HG02840 (cell line): Measurements from ENCODE around the gene SDHB.

ENCODE experiments used
- ATAC-seq: cut with Tn5 transposase; IDR thresholded peaks from one replicate; pipeline ENCODE4 v1.9.1; 2021; ENCODE audit warnings: mild to moderate bottlenecking, moderate library complexity, moderate number of reproducible peaks; ENCODE audit not compliant: unreplicated experiment, low FRiP score

SDHB gene

GRCh38 chr1:17016317-17016661 lies 37.5 kb downstream of the SDHB start:
- ATAC-seq = no peak

GRCh38 chr1:17014671-17015567 lies 38.9 kb downstream of the SDHB start:
- ATAC-seq = no peak

DNA sequence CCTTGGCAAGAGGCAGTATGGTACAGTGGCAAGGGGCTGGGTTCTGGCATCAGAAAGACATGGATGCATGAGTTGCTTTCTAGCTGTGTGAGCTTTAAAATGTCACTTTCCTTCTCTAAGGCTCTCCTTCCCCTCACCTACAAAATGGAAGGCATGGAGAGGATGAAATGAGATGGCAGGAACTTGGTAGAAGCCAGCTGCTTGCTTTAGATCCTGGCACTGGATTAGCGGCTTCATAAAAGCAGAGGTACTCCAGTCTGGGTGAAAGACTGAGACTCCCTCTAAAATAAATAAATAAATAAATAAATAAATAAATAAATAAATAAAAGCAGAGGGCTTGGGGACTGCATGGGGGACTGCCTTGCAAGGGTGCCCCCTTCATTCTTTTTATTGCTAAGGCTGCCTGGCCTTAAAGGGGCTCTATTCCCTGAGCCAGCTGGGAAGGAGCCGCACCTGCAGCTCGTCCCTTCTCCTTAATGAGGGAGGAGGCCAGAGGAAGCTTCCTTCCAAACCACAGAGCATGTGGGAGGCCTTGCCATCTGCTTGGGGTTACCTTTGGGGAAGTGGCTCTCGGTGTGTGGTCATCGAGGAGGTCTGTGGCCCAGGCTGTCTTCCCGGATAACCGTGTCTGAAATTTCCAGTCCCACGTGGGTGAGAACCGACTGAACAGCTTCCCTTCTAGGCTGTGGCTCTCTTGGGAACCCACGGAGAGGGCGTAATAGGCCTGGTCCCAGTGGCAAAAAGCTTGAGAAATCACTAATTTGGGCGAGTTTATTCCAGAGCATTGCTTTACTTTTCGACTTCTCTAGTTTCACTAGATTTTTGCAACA lies 40.1 kb downstream of the SDHB start:
- ATAC-seq = no peak

DNA sequence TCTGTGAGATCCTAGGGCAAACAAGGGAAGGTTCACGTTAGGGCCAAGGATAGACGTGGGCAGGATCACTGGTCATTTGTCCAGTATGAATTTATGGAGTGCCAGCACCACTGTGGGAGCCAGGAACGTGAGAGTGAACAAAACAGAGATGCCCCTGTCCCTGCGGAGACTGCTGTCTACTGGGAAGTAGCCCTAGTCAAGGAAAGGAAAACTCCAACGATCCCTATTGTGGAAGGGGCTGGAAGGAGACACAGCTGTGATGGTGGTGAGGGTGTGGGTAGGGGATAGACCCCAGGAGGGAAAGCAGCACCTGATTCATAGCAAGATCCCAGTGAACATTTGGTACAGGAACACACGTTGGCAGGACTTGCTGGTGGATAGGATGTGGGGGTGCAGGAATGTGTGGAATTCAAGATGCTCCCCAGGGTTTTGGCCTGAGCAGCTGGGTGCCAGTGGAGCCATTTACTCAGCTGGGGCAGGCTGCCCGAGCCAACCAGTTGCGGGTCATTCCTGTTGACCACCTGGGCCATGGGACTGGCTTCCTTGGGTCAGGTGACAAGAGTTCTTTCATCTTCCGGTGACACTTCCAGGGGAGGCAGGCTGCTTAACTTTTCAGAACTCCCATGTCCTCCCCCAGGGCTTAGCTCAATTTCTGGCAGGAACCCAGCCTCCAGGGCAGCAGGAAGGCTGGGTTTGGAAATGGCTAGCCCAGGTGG lies 40.9 kb downstream of the SDHB start:
- ATAC-seq = no peak

- ATAC-seq = peak; percentile 81
Observed at GRCh38 chr1:17011439-17012307, 42.2 kb downstream of the SDHB start, which contains the start of gene ATP13A2. Gene ATP13A2 (minus strand): TSS chr1:17011928. CDS start chr1:17011738, 190 bp downstream.

- peak; percentile 8 for ATAC-seq
Observed at GRCh38 chr1:17011092-17011438, 42.8 kb downstream of the SDHB start.

DNA sequence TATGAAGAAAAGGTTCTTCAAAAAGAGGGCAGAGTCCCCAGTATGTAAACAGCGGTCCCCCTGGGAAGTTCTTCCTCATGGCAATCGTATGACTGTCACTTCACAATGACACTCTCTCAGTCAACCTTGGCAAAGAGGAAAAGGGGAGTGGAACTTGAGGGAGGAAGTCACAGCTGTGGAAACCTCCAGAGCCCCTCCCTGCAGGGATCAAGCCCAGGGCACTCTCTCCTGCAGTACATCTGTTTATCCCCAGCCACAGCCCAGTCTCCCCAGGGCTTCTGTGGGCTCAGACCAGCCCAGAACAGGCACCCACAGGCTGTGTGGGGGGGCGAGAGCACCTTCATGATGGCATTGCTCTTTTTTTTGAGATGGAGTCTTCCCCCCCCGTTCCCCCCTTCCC lies 44.1 kb downstream of the SDHB start:
- no peak for ATAC-seq

GRCh38 chr1:17008208-17008855 lies 45.5 kb downstream of the SDHB start:
- no peak for ATAC-seq

- no peak for ATAC-seq
Observed at GRCh38 chr1:17007121-17007520, 46.7 kb downstream of the SDHB start.

DNA sequence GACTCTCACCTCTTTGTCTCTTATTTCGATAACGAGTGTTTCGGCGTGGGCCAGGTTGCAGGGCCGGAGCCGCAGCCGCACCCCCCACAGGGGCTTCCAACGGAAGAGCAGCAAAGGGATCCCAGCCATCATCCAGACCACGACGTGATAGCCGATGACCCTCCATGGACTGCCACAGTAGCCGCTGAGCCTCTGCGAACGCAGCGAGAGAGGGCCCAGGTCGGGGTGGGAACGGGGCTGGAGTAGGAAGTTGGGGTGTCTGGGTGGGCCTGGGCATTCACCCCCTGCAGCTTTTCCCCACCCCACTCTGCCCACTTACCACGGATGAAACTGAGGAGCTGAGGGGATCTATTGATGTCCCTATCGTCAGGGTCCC lies 48.5 kb downstream of the SDHB start:
- ATAC-seq = no peak

DNA sequence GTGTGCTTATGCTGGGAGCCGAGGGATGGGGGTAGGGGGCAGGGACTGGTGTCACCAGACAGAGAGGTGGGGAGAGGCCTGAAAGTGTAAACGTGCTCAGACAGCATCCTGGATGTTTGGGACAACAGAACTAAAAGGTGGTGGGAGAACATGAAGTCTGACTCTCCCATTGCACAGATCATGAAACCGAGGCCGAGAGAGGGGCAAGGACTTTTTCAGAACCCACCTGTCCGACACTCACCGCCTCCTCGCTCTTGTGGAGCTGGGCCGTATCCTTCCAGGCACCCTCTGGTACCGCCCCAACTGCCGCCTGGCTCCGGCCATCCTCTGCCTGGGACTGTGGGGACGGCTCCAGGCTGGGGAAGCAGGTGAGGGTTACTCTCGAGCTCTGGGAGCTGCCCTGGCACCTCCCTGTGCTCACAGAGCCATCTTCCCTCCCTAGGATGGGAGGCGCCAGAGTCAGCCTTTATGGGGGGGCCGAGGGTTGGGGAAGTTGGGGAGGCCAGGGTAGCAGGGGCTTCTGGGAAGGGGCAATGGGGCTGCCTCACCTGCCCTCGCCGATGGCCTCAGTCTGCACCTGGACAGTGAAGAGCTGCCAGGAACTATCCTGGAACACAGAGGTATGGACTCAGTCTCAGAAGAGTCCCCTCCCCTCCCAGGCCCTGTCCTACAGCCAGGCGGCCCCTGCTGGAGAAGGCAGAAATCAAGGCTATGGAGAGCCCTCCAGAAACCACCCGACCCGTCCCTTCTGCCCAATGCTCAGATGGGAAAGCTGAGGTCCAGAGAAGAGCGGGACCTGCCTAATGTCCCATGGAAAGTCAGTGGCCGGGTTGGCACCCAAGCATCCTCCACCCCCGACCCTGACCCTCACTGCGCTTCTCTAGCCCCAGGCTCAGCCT lies 49.1 kb downstream of the SDHB start:
- no peak for ATAC-seq

GRCh38 chr1:17002524-17002902 lies 51.3 kb downstream of the SDHB start:
- no peak for ATAC-seq

DNA sequence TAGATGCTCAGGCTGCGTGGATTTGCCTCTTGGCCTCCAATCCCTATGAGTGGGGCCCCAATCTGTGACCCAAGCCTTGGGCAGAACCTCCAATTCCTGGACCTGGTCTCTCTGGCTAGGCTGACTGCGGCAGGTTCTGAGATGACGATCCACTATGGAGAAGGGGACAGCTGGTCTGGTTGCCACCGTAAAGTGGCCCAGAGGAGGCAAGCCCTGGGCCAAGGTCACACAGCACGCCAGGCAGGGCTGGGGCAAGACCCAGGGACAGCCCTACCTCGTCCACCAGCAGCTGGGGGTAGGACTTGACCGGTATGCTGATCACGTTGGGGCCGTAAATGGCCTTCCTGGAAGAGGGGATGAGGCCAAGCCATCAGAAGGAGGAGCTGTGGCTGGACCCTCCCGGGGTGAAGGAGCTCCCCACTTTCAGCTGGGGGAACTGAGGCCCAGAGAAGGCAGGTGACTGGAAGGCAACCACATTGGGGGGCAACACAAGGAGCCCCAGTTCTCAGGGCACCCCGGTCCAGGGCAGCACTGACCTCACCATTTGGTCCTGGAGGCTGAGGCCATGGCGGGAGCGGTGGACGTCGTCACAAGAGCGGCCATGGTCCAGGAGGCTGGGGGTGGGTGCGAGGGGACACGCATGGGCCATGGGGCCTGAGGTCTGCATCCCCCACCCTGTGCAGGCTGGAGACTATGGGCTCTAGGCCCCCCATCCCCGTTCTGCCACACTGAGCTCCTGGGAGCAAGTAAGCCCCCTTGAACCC lies 51.9 kb downstream of the SDHB start:
- no peak for ATAC-seq

DNA sequence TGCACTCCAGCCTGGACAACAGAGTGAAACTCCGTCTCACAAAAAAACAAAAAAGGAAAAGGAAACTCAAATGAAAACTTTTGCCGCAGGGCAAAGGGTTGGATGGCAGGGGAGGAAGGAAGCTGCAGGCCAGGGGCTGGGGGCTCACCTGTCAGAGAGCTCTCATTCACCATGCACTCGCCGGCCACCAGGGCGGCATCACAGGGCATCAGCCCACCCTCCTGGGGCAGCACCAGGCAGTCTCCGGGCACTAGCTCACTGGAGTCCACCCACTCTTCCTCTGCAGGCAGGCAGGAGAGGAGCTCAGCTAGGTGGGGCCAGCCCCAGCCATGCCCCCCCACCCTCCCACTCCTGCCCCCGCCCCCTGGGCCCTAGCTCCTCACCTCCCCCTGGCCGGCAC lies 54.0 kb downstream of the SDHB start:
- ATAC-seq = no peak

GRCh38 chr1:16998589-16998988 lies 55.2 kb downstream of the SDHB start:
- ATAC-seq = no peak

DNA sequence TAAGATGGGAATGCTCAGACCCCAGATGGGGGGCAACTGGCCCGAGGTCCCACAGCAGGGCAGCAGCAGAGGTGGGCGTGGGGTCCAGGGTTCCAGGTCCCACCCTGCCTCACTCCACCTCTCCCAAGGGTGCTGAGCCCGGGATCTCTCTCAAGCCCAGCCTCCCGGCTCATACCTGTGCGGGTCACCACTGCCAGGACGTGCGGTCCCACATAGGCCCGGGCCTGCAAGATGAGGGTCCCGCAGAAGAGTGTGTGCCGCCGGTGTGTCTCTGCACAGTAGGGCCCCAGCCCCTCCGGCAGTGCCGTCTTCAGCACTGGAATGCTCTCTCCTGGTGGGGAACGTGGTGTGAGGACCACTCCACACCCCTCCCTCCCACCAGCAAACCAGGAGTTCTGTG lies 57.0 kb downstream of the SDHB start:
- ATAC-seq = no peak

GRCh38 chr1:16993521-16994038 lies 60.3 kb downstream of the SDHB start:
- no peak for ATAC-seq

DNA sequence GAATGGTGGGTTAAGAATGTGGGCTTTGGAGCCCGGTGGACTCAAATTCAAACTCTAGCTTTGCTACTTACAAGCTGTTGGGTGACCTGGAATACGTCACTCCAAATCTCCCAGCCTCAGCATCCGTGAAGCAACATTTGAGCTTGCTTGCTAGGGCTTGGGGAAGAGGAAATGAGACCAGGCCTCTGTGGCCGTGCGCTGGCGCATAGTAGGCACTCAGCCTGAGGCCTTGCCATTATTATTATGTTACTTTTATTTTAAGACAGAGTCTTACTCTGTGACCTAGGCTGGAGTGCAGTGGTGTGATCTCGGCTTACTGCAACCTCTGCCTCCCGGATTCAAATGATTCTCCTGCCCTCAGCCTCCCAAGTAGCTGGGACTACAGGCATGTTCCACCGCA lies 61.2 kb downstream of the SDHB start:
- ATAC-seq = no peak
